Stimulated activated CD8-positive, alpha-beta memory T cell treated with anti-CD3 and anti-CD28 coated beads, Interleukin-4, amount 100 ng/mL, for 4 hours (primary cell): ENCODE data around the gene RPS8.
A peak's percentile ranks its signal among the peaks of the same experiment; 100 is the strongest.
"Not testable (repeated sequence)": the region's sequence is repeated elsewhere in the genome, so short reads cannot be mapped to it uniquely, and the experiment has no call there.

ENCODE experiments used
- DNase-seq, 2 donors: peaks; one replicate each; pipeline ENCODE4 v3.0.0-alpha.2; 2020; ENCODE audit warnings: low read depth in 2 of 2, low spot score in 1 of 2

The RPS8 gene

GRCh38 chr1:44802306-44803061, 27.1 kb downstream of the RPS8 start:
- DNase-seq: no peak

- DNase-seq: no peak
These were observed 27.6 kb downstream of the RPS8 start for GRCh38 chr1:44803062-44803311.

DNA sequence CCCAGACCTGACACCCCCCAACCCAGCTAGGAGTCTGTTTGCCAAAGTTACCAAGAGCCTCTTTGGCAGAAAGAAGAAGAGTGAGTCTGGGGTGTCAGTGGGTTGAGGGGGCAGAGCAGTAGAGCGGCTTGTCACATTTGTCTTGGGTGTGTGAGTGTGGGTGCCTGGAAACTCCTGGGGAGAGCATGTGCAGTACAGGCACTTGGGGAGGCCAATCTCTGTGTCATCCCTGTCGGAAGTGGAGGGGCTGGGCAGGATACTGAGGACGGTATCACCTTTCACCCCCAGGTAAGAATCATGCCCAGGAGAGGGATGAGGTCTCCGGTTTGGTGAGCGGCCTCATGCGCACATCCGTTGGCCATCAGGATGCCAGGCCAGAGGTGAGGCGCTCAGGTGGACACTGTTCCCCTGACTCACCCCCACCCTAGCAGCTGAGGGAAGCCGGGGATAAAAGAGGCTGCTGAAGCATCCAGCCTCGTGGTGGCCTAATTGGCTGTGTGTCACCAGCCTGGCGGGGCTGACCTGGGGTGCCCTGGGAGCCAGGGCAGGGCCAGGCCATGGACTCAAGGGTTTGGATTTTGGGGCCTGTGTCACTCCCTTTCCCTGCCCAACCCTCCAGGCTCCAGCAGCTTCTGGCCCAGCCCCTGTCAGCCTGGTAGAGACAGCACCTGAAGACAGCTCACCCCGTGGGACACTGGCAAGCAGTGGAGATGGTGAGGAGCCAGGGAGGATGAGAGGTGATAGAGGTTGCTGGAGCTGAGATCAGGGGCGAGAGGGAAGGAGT, 28.2 kb downstream of the RPS8 start:
- DNase-seq: no peak

DNA sequence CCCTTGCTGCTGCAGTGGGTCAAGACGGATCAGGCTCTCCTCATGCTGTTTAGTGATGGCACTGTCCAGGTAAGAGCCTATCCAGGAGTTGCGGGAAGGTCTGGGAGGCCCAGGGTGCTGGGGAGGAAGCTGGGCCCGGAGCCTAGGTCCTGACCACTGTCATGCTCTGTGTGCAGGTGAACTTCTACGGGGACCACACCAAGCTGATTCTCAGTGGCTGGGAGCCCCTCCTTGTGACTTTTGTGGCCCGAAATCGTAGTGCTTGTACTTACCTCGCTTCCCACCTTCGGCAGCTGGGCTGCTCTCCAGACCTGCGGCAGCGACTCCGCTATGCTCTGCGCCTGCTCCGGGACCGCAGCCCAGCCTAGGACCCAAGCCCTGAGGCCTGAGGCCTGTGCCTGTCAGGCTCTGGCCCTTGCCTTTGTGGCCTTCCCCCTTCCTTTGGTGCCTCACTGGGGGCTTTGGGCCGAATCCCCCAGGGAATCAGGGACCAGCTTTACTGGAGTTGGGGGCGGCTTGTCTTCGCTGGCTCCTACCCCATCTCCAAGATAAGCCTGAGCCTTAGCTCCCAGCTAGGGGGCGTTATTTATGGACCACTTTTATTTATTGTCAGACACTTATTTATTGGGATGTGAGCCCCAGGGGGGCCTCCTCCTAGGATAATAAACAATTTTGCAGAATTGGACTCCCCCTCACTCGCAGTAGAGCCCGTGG, 30.1 kb downstream of the RPS8 start:
- no peak for DNase-seq

GRCh38 chr1:44806025-44806703, 30.8 kb downstream of the RPS8 start:
- DNase-seq: no peak

DNA sequence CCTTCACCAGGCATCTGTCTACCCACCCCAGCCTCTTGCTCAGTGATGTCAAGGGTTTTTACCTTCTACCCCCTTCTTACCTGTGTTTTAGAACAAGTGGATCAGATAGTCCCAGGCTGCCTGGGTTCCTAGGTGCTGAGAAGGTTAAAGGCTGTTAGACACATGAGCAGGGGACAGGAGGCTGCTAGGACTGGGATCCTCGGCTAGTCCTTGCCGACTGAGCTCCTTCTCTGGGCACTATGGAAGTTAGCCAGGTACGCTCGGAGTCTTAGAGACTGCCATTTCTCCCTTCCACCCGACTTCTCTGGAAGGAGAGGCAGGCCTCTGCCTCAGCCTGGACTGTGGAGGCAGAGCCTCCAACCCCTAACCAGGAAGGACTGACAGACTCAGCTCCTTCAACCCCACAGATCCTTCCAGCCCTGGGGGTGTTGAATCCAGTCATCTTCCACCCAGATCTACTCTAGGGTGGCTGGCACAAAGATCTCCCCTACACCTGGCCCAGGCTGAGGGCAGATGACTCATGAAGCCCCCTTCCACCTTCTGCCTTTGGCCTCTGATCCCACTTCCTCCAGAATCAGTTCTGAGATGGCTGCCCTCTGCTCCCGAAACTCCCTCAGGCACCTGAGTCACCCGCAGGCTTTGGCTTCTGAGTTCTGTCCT, 31.5 kb downstream of the RPS8 start, which contains the start of gene DYNLT4:
Gene DYNLT4 (minus strand): TSS at position 648 of the 660 bp plus-strand sequence. CDS start 683 bp downstream, outside the sequence.
- no peak for DNase-seq

DNA sequence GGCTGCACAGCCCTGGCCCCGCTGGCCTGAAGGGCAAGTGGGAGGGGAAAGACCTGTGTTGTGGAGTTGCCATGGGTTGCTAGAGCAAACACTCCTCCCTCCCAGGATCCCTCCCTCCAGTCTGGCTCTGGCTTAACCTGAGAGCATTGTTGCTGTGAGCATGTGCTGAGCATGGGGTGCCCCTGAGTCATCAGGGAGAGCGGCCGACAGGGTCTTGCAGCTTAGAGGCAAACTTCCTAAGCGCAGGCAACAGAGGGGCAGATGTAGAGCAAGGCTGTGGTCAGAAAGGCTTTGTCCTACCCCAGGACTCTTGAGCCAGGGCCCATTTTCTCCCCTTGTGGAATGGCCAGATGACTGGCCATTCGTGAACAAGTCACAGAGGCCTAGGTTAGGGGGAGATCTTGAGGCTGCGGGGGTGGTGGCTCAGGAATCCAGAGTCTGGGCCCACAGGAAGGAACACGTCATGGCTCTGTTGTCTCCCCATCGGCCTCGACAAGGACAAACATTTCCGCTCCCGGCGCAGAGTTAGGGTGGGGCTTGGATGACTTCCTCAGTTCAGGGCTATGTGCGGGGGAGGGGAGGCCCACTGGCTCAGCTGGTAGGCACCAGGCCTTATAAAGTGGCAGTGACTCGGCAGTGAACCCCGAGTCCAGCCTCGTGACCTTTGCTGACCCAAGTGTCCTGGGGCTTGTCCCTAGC, 32.2 kb downstream of the RPS8 start:
- DNase-seq: peak; percentile 73 to 81

DNA sequence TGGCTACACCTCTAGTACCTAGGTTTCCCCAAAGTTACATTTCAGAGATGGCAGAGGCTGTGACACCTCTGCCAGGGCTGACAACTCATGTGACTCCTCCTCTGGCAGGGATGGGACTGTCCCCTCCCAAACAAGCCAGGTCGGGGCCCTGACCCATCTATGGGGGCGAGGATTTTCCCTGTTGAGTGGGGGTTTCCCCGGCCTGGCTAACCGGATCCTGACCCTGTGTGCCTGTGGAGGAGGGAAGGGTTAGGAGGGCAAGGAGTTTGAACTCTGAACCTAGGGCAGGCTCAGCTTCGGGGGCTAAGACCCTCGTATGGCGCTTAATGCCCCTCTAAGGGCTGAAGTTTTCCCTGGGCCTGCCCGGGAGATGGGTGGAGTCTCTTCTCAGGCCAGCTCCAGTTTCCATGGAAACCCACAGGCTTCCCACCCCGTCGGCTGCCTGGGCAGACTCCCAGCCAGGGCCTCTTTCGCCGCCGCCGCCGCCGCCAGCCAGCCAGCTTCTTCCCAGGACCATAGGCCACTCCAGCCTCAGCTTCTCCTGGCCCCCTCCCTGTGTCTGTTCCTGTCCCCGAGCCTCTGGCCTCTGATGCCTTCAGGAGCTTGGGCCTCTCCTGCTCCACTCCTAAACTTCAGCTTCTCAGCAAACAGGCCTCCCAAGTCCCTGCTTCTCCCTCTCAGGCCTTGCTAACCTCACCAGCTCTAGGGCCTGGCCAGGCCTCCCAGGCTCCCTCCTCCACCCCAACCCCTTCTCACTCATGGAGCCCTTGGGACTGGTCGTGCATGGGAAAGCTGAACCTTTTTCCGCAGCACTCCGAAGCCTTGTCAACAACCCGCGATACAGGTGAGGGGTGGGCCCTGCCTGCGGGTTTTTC, 33.0 kb downstream of the RPS8 start, which contains the start of gene BTBD19:
Gene BTBD19 (plus strand): TSS at position 461 of the 875 bp plus-strand sequence. CDS start 298 bp downstream, at position 759.
- peak in 1 of 2 donors; percentile 65 for DNase-seq

GRCh38 chr1:44808938-44809917, 33.9 kb downstream of the RPS8 start:
- peak; percentile 73 to 85 for DNase-seq

DNA sequence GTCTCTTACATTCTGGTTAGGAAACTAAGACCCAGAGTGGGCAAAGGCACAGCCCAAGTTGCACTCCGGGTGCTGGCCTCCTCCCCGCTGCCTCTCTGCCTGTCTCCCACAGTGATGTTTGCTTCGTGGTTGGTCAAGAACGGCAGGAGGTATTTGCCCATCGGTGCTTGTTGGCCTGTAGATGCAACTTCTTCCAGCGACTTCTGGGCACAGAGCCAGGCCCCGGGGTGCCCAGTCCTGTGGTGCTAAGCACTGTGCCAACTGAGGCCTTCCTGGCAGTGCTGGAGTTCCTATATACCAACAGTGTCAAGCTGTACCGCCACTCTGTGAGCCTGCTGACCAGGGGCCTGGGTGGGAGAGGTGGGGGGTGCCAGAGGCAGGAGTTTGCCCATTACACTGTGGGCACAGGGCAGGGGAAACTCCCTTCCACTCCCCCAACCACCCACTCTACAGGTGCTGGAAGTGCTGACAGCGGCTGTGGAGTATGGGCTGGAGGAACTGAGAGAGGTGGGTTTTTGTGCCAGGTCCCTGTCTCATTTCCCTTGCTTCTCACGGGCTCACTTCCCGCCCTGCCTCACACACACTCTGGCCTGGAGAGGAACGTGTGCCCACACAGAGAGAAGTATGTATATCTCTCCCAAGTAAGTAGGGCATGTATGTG, 34.9 kb downstream of the RPS8 start:
- DNase-seq: no peak

- not testable (repeated sequence) for DNase-seq
These were observed 35.4 kb downstream of the RPS8 start for GRCh38 chr1:44810762-44811105.

GRCh38 chr1:44811234-44811633, 35.9 kb downstream of the RPS8 start:
- DNase-seq: no peak

- DNase-seq: no peak
These were observed 37.6 kb downstream of the RPS8 start for GRCh38 chr1:44812822-44813543.

- not testable (repeated sequence) for DNase-seq
These were observed 40.6 kb downstream of the RPS8 start for GRCh38 chr1:44815926-44816325.

DNA sequence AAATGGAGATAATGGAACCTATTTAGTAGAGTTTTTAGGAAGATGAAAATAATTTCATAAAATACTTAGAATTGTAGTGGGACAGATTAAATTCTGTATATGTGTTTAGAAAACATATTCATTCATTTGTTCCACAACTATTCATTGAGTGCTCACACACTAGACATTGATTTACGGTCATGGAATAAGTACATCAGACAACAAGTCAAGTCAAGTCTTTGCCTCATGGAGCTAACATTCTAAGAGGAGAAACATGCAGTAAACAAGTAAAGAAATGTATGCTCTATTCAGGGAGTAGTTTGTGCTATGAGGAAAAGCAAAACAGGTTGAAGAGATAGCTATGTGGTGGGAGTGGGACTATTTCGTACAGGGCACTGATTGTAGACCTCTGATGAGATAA, 42.0 kb downstream of the RPS8 start:
- no peak for DNase-seq

DNA sequence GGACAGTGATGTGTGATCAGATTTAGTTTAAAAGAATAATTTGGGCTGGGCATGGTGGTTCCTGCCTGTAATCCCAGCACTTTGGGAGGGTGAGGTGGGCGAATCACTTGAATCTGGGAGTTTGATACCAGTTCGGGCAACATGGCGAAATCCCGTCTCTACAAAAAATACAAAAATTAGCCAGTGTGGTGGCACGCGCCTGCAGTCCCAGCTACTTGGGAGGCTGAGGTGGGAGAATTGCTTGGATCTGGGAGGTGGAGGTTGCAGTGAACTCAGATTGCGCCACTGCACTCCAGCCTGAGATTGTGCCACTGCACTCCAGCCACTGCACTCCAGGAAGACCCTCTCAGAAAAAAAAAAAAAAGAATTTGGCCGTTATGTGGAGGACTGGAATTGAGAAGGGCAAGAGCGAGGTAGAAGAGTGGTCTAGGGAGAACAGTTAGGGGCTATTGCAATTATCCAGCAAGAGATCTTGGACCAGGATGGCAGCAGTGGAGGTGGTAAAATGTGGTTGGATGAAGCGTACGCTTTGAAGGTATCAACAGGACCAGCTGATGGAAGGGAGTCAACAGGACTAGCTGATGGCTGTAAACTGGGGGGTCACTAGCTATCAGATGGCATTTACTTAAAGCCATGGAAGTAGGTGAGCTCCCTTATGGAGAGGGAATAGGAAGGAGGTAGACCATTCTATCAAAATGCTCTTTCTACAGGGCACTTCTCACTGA, 42.6 kb downstream of the RPS8 start:
- DNase-seq: no peak
